Stimulated activated CD8-positive, alpha-beta memory T cell treated with anti-CD3 and anti-CD28 coated beads, Interleukin-7, amount 100 ng/mL, for 48 hours (primary cell): Measurements from ENCODE around the gene CCNG2.

ENCODE experiments used
- DNase-seq, 2 donors: peaks; one replicate each; pipeline ENCODE4 v3.0.0-alpha.2; 2020; ENCODE audit warnings: low read depth in 1 of 2; ENCODE audit errors: extremely low read depth in 1 of 2

Gene CCNG2

GRCh38 chr4:77174426-77174825 is 17.4 kb downstream of the CCNG2 start:
- DNase-seq, result no peak

GRCh38 chr4:77175201-77175611 is 18.2 kb downstream of the CCNG2 start:
- DNase-seq, result no peak

GRCh38 chr4:77176640-77177039 is 19.6 kb downstream of the CCNG2 start:
- DNase-seq, result no peak

GRCh38 chr4:77177199-77177598 is 20.2 kb downstream of the CCNG2 start:
- no peak for DNase-seq

GRCh38 chr4:77178560-77178959 is 21.6 kb downstream of the CCNG2 start:
- DNase-seq, result no peak

- DNase-seq, result no peak
Measured at GRCh38 chr4:77179519-77179918, 22.5 kb downstream of the CCNG2 start.

- DNase-seq, result no peak
Measured at GRCh38 chr4:77181720-77182119, 24.7 kb downstream of the CCNG2 start.

- DNase-seq, result no peak
Measured at GRCh38 chr4:77183777-77184420, 26.9 kb downstream of the CCNG2 start.

GRCh38 chr4:77184974-77185373 is 28.0 kb downstream of the CCNG2 start:
- DNase-seq, result no peak

GRCh38 chr4:77185686-77186085 is 28.7 kb downstream of the CCNG2 start:
- DNase-seq, result no peak

- DNase-seq, result no peak
Measured at GRCh38 chr4:77187322-77187721, 30.3 kb downstream of the CCNG2 start.

- DNase-seq, result no peak
Measured at GRCh38 chr4:77188498-77189220, 31.7 kb downstream of the CCNG2 start.

- DNase-seq, result no peak
Measured at GRCh38 chr4:77189412-77189811, 32.4 kb downstream of the CCNG2 start.

GRCh38 chr4:77190053-77190452 is 33.0 kb downstream of the CCNG2 start:
- DNase-seq, result no peak

- DNase-seq, result no peak
Measured at GRCh38 chr4:77193046-77193445, 36.0 kb downstream of the CCNG2 start.

GRCh38 chr4:77193511-77194102 is 36.6 kb downstream of the CCNG2 start:
- DNase-seq, result peak; percentile 41 to 75

- no peak for DNase-seq
Measured at GRCh38 chr4:77194366-77194765, 37.4 kb downstream of the CCNG2 start.

- DNase-seq, result no peak
Measured at GRCh38 chr4:77194989-77195388, 38.0 kb downstream of the CCNG2 start.

GRCh38 chr4:77196866-77197265 is 39.9 kb downstream of the CCNG2 start:
- DNase-seq, result peak in 1 of 2 donors; percentile 23

GRCh38 chr4:77197361-77197760 is 40.4 kb downstream of the CCNG2 start:
- no peak for DNase-seq

GRCh38 chr4:77197831-77198230 is 40.8 kb downstream of the CCNG2 start:
- DNase-seq, result no peak

- DNase-seq, result no peak
Measured at GRCh38 chr4:77199276-77199675, 42.3 kb downstream of the CCNG2 start.
